ENCODE results near the gene PAN3.

The PAN3 gene

GRCh38 chr13:28121224-28121623 is 17.1 kb upstream of the PAN3 start:
- TF ChIP-seq POLR2AphosphoS5 (IDR thresholded peaks at IDR 0.05; ENCODE audit: low read depth, low read length) (no peak), REST (IDR thresholded peaks at IDR 0.05; ENCODE audit: insufficient read depth in 1 of 2, low read depth in 2 of 2, low read length in 2 of 2) (no peak), FOXP2 (optimal IDR thresholded peaks at IDR 0.05; ENCODE audit: borderline replicate concordance, extremely low read depth, extremely low read length, insufficient read depth) (no peak), TAF1 (IDR thresholded peaks at IDR 0.05; ENCODE audit: borderline replicate concordance, insufficient read depth, low read length) (no peak), SIN3A (IDR thresholded peaks at IDR 0.05; ENCODE audit: borderline replicate concordance, insufficient read depth, low read length) (no peak)

- TF ChIP-seq TAF1 (IDR thresholded peaks at IDR 0.05; ENCODE audit: borderline replicate concordance, insufficient read depth, low read length): no peak
These were observed 10.3 kb upstream of the PAN3 start for GRCh38 chr13:28128030-28128429.

- TF ChIP-seq TAF1 (IDR thresholded peaks at IDR 0.05; ENCODE audit: borderline replicate concordance, insufficient read depth, low read length) (no peak), POLR2AphosphoS5 (IDR thresholded peaks at IDR 0.05; ENCODE audit: low read depth, low read length) (no peak), REST (IDR thresholded peaks at IDR 0.05; ENCODE audit: insufficient read depth in 1 of 2, low read depth in 2 of 2, low read length in 2 of 2) (no peak), SIN3A (IDR thresholded peaks at IDR 0.05; ENCODE audit: borderline replicate concordance, insufficient read depth, low read length) (no peak), FOXP2 (optimal IDR thresholded peaks at IDR 0.05; ENCODE audit: borderline replicate concordance, extremely low read depth, extremely low read length, insufficient read depth) (no peak)
These were observed 9.4 kb upstream of the PAN3 start for GRCh38 chr13:28128926-28129325.

DNA sequence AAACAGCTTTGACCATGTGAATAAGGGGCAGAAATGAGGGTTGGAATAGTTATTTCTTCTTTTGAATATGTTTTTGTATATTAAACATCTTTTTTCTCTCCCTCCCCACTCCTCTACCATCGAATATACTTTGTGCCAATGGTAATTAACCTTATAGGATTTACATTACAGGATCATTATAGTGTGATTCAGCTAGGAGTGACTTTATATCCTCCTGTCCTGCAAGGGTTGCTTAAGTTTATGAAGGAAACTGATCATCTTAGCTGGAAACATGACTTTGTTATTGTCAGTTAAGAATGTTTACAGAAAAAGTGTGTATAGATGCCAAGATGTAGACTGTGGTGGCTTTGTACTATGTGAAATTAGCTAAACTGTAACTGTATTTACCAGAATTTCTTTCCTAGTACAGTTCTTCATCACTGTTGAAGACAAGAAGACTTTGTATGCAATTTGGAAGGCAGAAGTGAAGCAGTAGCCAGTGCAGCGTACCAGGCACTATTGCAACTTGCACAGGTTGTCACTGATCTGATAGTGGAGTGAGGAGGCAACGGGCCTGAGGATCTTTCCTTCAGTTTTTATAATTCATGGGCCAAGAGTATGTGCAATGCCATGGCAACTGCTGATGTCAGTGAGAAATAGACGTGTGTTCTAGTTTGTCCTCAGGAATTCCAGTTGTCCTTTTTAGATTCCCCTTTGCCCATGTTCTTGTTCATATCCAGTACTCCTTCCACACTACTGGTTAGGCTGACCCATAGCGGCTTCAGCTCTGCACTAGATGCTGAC is 8.2 kb upstream of the PAN3 start:
- TF ChIP-seq FOXP2 (optimal IDR thresholded peaks at IDR 0.05; ENCODE audit: borderline replicate concordance, extremely low read depth, extremely low read length, insufficient read depth) (no peak), REST (IDR thresholded peaks at IDR 0.05; ENCODE audit: insufficient read depth in 1 of 2, low read depth in 2 of 2, low read length in 2 of 2) (no peak), POLR2AphosphoS5 (IDR thresholded peaks at IDR 0.05; ENCODE audit: low read depth, low read length) (no peak), SIN3A (IDR thresholded peaks at IDR 0.05; ENCODE audit: borderline replicate concordance, insufficient read depth, low read length) (no peak), TAF1 (IDR thresholded peaks at IDR 0.05; ENCODE audit: borderline replicate concordance, insufficient read depth, low read length) (no peak)

- TF ChIP-seq POLR2AphosphoS5 (IDR thresholded peaks at IDR 0.05; ENCODE audit: low read depth, low read length) (no peak), REST (IDR thresholded peaks at IDR 0.05; ENCODE audit: insufficient read depth in 1 of 2, low read depth in 2 of 2, low read length in 2 of 2) (no peak), FOXP2 (optimal IDR thresholded peaks at IDR 0.05; ENCODE audit: borderline replicate concordance, extremely low read depth, extremely low read length, insufficient read depth) (no peak), SIN3A (IDR thresholded peaks at IDR 0.05; ENCODE audit: borderline replicate concordance, insufficient read depth, low read length) (no peak), TAF1 (IDR thresholded peaks at IDR 0.05; ENCODE audit: borderline replicate concordance, insufficient read depth, low read length) (no peak)
These were observed 6.7 kb upstream of the PAN3 start for GRCh38 chr13:28131646-28132045.

All from PFSK-1 (cell line).